Stimulated activated CD8-positive, alpha-beta memory T cell treated with anti-CD3 and anti-CD28 coated beads, Interleukin-7, amount 100 ng/mL, for 4 hours (primary cell): ENCODE data around the gene TM6SF1.
A peak's percentile ranks its signal among the peaks of the same experiment; 100 is the strongest.
"Not testable (repeated sequence)": the region's sequence is repeated elsewhere in the genome, so short reads cannot be mapped to it uniquely, and the experiment has no call there.

Experiments used
- DNase-seq, 2 donors: peaks; one replicate each; pipeline ENCODE4 v3.0.0-alpha.2; 2020; ENCODE audit warnings: low read depth in 2 of 2

Gene TM6SF1

DNA sequence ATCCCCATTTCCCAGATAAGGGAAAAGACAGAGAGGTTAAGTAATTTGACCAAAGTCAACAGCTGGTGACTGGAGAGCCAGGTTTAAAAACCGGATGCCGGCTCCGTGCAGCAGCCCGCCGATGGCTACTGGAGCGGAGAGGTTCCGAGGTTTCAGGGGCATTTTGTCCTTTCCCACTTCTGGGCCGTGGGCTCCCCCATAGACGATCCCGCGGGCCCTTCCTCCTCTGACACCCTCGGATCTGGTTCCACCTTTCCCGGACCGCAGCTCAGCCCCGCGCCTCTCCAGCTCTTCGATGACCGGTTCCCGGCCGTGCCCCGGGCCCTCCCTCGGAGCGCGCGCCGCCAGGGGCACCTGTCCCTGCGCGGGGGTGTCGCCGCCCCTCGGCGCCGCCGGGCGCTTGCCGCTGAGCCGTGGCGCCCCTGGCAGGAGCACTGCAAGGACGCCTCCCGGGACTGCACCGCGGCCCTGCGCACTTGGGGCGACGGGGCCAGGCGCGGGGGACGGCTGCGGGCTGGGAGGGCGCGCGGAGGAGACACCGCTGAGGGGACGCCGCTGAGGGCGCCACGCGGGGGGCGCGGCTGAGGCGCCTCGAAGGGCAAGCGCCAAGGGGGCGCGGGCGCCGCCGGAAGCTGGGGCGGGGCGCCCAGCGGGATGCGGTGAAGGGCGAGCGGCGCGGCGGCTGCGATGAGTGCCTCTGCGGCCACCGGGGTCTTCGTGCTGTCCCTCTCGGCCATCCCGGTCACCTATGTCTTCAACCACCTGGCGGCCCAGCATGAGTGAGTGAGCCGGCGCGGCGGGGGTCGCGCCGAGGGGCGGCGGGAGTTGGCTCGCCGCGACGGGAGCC is at the start of gene TM6SF1:
Gene TM6SF1, plus strand, starts transcription at position 652 of the 847 bp plus-strand sequence. Its CDS starts 36 bp downstream, at position 688.
- DNase-seq: peak in 1 of 2 donors; percentile 13

DNA sequence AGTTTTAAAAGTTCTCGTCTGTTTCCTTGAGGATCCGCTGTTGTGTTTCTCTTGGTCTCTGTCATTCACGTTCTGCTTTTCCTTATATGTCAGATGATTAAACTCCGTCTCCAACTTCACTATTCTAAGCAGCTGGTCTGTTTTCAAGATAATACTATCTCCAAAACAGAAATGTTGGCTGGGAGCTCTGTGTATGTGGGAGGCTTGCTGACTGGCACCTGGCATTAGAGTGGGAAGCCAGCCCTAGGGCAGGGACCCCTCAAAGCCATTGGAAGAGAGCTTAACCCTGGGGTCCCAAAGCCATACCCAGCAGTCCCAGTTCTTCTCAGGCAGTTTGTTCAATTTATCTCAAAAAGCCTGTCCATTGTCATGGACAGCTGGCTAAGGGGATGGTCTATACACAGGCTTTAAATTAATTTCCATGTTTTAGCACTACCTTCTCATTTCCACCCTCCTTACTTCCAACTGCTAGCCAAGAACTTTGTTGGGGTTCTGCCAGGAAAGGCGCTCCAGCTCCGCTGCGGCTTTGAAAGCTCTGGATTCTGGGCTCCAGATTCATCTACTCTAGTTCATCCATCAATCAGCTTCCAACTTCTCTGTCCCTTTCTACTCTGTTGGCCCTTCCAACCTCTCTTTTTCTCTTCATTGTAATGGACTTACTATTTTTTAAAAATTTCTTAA is 49.6 kb upstream of the TM6SF1 start:
- DNase-seq: no peak

DNA sequence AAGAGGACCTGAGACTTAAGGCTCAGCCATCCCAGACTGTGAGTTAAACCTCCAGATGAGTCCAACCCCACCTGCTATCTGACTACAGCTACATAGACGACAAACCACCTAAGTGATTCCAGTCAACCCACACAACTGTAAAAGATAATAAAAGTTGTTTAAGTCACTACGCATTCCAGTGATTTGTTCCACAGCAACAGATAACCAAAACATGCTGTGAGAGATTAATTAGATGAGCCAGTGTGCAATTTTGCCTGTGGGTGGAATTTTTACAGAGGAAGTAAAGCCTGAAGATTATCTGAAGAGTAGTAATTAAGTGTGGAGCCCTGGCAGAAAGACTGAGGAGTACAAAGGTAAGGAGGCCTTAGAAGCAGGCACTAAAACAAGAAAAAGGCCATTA is 45.8 kb upstream of the TM6SF1 start:
- no peak for DNase-seq

DNA sequence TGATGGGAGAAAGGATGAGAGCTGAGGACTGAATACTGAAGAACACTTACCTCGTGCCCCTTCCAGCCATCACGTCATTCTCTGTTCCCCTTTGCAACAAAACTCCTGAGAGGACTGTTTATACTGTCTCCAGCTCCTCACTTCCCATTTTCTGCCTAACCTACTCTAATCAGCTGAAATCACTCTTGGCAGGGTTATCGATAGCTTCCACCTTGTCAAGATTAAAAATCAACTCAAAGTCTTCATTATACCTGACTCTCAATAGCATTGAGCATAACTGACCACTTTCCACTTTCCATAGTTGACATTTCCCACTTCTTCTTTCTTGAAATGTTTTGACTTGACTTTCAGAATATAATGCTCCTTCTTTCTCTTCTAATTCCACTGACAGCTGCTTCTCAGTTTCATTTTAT is 44.7 kb upstream of the TM6SF1 start:
- DNase-seq: no peak

DNA sequence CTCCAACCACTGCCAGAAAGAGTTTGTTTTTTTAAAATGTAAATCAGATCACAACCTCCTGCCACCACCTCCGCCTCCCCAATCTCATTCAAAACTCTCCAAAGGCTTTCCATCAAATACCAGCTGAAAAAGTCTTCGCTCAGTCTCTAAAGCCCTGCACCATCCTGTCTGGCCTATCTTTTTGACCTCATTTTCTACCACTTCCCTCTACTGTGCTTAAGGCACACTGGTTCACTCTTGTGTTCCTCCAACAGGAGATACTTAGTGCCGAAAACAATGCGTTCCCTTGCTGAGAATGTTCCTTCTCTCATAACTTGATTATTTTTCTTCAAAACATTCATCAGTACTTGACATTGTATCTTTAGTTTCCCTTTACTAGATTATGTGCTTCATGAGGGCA is 43.9 kb upstream of the TM6SF1 start:
- no peak for DNase-seq

DNA sequence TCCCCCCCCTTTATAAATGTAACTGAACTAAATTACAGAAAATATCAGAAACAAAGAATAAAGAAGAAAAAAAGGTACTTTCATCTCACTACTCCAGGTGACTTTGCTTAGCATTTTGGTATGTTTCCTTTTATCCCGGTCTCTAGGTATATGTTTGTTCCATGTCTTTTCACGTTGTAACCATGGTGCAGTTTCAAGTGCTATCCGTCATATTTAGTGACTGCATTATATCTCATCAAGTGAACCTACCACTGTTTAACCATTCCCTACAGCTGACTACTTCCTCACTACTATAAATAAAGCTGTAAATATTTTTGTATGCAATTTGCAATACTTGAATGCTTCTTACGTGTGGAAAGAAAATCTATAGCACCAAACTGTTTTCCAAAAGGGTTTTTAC is 42.6 kb upstream of the TM6SF1 start:
- no peak for DNase-seq

DNA sequence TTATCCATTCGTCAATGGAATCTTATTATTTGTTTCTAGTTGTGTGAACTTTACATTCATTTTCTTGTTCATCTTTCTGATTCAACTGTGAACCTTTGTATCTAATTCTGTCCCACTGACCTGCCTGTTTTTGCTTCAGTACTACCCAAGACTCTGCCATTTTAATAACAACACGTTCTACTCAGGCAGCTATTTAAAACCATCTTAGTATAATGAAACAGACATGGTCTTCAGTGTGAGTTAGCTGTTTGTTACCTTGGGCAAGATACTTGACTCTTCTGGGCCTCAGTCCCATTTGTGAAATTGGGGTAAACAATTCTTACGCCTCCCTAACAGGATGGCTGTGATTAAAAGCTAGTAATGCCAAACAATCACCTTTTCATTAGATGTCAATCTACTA is 42.0 kb upstream of the TM6SF1 start:
- DNase-seq: no peak

DNA sequence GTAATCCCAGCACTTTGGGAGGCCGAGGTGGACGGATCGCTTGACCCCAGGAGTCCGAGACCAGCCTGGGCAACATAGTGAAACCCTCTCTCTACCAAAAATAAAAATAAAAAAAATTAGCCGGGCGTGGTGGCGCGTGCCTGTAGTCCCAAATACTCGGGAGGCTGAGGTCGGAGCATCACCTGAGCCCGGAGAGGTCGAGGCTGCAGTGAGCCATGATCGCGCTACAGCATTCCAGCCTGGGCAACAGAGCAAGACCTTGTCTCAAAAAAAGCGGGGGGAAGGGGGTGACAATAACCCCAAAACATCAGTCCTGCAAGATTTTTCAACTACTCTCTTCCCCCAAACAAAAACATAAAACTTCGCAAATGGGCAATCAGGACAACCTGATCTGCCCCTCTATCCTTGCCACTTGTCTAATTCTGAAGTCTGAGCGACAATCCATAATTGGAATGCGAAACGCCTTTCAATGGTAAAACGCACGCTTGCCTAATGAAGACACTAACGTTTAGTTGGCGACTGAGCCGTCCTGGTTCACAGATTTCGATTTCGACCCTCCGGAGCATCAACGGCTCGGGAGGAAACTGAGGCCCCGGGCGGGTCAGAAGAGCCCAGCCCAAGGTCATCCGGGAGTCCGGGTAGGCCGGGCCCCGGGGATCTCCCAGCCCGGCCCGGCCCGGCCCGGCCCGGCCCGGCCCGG is 41.3 kb upstream of the TM6SF1 start:
- DNase-seq: no peak

DNA sequence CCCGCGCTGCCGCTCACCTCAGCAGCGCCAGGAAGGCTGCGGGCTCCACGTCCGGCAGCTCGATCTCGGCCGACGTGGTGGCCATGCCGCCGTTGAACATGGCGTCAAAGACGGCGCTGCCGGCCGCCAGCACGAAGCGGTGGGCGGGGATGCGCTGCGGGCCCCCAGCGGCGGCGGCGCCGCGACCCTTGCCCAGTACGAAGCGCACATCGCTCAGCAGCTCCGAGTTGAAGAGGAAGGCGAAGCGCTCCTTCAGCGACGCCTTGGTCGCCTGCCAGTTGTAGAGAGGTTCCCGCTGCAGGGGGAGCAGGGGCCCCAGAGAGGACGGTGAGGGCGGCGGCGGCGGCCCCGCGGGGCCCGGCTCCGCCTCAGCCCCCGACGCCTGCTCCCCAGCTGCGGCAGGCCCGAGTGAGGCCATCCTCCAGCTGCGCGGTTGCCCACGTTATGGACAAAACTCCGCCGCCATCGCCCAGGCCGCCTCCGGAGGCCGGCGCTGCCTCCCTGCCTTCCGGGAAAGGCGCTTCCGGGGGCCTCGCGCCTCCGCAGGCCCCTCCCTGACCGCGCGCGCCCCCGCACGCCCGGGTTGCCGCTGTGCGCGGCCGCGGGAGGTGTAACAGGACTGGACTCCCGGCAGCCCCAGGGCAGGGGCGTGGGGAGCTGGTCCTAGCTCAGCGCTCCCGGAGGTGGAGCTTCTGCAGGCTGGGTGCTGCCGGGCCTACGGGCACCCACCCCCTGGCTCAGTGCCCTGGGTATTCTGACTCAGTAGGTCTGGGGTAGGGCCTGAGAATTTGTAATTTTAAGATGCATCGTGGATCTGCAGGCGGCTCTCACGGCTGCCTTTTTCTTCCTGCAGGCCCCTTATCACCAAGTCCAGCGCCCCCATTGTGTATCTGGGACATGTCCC is 40.5 kb upstream of the TM6SF1 start, which contains the start of gene BTBD1:
Gene BTBD1, minus strand, starts transcription at position 519 of the 904 bp plus-strand sequence. Its CDS starts 101 bp downstream, at position 418.
- peak; percentile 78 to 87 for DNase-seq

DNA sequence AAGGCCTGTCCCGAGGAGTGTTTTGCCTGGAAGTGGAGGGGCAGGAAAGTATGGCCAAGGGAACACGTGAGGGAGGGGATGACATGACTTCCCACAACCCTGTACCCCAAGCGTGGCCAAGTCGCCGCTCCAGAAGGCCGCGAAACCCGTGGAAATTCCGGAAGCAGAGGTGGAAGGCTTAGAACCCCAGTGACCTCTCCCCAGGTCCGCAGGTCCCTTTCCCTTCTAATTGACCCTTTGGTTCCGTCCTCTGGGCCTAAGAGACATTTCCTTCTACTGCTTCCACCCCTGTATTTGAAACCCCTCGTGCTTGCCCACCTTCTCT is 39.8 kb upstream of the TM6SF1 start:
- no peak for DNase-seq

DNA sequence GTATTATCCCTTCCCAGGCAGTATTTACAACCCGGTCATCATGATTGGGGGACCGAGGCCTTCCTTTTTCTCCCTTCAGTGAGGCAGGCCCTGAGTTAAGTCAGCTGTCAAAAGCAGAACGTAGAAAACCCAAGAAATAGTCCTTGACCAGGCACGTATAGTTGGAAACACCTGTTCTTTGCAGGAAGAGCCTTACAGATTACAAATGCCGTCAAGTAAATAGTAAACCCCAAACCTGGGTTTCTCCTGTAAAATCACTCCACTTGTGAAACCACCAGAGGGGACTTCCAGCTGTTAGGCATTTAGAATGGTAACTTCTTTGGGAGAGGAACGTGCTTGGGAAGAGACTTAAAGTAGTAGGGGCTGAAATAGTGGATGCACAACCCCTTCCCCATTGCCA is 39.4 kb upstream of the TM6SF1 start:
- no peak for DNase-seq

DNA sequence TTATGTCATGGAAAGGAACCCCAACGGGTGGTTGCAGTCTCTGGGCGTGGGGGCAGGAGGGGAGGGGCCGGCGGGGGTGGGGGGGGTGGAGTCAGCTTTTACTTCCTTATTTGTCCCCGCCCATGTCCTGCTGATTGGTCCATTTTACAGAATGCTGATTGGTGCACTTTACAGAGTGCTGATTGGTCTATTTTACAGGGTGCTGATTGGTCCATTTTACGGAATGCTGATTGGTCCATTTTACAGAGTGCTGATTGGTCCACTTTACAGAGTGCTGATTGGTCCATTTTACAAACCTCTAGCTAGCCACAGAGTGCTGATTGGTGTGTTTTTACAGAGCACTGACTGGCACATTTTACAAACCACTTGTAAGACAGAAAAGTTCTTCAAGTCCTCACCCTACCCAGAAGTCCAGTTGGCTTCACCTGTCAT is 38.2 kb upstream of the TM6SF1 start:
- peak; percentile 12 to 20 for DNase-seq

DNA sequence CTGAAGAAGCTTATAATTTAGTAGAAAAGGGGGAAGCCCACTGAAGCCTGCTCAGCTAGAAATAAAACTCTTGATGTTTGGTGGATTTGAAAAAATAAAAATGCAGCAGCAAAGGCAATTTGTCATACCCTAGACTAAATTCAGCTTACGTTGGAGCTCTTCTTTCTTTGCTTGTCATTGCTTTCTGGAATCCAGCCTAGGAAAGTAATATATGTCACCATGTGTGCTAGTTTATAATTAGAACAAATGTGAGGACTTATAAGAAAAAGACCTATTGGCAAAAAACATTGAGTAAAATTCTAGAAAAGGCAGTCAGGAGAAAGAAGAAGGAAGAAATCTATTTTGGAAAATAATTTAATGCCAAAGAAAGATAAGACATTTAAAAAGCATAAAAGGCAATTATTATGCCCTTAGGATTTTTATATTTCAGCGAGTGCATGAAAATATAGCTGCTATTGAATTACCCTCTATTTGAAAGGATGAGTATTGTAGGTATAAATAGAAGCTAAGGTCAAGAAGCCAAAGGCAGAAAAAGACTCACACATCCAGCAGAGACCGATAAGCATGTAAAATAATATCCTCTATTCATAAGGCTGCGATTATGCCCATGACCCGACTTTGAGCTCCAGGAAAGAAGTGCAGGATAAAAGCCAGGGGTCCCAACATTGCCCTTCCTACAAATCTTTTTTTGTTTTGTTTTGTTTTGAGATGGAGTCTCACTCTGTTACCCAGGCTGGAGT is 29.8 kb upstream of the TM6SF1 start:
- DNase-seq: no peak

DNA sequence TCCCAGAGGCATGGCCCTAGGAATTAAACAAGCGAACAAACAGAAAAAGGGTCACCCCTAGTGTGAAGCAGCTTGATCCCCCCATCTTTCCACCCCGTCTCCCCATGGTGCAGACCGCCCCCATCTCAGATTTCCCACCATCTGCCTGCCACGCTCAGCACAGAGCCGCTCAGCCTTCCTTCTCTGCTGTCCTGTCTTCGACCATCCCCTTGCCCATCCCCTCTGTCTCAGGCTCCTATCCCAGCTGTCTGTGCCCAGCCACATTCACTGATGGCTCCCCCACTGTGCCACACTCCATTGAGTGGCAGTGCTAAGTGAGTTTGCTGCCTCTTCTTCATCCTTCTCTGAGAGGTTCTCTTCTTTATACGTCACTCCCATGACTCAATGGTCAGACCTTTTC is 28.7 kb upstream of the TM6SF1 start:
- DNase-seq: no peak

DNA sequence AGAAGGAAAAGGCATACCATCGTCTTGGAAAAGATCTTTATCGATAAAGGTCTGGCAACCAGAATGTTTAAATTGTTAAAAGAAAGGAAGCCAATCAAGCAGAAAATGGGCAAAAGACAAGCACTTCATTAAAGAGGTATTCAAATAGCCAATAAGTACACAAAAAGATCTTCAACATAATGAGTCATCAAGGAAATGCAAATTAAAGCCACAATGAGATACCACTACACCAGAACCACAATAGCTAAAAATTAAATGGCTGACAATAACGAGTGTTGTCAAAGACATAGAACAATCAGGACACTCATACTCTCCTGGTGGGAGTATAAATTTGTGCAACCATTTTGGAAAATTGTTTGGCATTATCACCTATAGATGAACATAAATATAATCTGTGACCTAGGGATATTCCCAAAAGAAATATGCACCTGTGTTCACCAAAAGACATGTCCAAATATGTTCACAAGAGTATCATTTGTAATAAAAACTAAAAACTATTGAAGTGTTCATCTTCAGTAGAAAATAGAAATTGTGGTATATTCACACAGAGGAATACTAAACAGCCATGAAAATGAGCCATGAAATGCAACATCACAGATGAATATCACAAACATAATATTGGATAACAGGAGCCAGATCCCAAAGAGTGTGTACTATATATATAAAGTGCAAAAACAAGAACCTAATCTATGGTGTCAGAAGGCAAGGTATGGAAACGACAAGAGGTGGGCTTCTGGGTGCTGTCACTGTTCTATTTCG is 26.0 kb upstream of the TM6SF1 start:
- DNase-seq: no peak

DNA sequence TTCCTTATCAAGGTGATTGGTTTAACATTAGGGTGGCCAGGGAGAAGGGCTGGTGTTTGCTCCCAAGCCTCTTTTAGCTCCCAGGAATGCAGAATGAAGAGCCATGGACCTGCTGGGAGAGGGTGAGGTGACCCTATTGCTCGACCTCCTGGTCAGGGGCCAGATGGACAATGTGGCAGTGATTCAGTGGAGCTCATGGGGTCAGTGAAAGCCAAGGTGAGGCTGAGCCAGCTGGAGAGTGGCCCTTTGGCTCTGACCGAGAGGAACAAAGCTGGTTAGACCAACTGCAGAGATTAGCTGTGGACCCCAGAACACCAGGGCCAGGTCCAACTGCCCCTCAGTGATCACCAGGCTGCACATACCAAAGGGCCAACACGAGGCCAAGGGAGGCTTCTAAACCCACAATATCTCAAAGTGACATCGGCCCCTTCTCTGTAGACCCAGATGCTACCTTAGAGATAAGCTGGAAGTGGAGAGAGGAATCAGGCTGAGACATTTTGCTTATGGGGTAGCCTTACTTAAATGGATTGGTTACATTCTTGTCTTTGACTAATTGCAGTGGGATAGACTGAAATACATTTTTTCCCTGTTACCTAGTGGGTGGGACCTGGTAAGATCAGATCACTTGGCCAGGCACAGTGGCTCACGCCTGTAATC is 24.6 kb upstream of the TM6SF1 start:
- no peak for DNase-seq

DNA sequence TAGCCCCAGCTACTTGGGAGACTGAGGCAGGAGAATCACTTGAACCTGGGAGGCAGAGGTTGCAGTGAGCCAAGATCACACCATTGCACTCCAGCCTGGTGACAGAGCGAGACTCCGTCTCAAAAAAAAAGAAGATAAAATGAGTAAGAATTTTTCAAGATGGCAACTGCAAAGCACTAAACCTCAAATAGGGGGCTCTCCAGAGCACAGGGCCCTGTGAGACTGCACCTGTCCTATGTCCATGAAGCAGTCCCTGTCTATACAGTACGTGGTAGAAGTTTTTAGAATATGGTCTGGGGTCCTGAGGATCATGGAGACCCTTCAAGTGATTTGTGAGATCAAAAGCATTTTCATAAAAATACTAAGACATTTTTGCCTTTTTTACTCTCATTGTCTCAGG is 22.0 kb upstream of the TM6SF1 start:
- not testable (repeated sequence) for DNase-seq

DNA sequence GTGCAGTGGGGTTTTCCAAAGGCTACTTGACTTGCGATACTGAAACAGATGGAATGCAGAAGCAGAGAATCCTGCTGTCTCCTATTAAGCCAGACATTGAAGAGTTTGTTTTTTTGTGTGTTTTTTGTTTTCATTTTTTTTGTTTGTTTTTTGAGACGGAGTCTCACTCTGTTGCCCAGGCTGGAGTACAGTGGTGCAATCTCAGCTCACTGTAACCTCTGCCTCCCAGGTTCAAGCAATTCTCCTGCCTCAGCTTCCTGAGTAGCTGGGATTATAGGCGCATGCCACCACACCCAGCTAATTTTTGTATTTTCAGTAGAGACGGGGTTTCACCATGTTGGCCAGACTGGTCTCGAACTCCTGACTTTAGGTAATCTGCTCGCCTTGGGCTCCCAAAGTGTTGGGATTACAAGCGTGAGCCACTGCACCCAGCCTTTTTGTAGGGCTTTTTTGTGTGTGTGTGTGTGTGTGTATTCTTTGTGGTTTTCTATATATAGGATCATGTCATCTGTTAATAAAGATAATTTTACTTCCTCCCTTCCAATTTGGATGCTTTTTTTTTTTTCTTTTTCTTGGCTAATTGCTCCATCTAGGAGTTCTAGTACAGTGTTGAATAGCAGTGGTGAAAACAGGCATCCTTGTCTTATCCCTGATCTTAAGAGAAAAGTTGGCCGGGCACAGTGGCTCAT is 21.4 kb upstream of the TM6SF1 start:
- not testable (repeated sequence) for DNase-seq

DNA sequence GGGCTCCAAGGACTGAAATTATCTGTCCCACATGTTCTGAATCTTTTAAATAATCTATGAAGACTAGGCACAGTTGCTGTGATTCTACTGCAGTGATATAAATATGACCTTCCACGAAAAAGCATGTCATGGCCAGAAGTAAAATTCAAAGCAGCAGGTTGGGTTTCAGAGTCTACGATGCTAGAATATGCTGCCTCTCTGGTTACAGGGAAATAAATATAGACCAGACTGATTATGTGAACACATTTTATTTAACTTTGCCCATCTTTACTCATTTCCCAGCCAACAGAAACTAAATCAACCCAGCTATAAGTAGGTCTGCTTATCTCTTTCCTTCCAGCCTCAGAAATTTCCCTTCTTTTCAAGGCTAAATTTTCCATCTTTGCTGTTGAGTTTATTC is 19.9 kb upstream of the TM6SF1 start:
- DNase-seq: no peak
